Suprapubic skin (tissue), 4 donors: ENCODE measurements around the gene CLDN11. TPM values are rescaled to one million over a fixed set of nuclear protein-coding genes. Genes with fewer than 3 reads are reported as not detected.

Experiments
- DNase-seq, 2 donors: peaks; one replicate each; pipeline ENCODE4 v3.0.0-alpha.2; 2019; ENCODE audit warnings: low spot score in 2 of 2
- H3K27ac ChIP-seq: fragments of 200-600 bp; sonication (generic); one replicate; pipeline ENCODE4 v1.5.1; 2019
- H3K27me3 ChIP-seq: fragments of 200-600 bp; sonication (generic); one replicate; pipeline ENCODE4 v1.5.1; 2019
- H3K36me3 ChIP-seq: fragments of 200-600 bp; sonication (generic); one replicate; pipeline ENCODE4 v1.5.1; 2019
- H3K4me1 ChIP-seq: fragments of 200-600 bp; sonication (generic); one replicate; pipeline ENCODE4 v1.5.1; 2019
- H3K4me3 ChIP-seq: fragments of 200-600 bp; sonication (generic); one replicate; pipeline ENCODE4 v1.5.1; 2019; ENCODE audit warnings: mild to moderate bottlenecking
- H3K9me3 ChIP-seq: fragments of 200-600 bp; sonication (generic); one replicate; pipeline ENCODE4 v1.5.1; 2019
- CTCF ChIP-seq, 2 donors: fragments of 200-600 bp in 1 of 2; fragments of 450-650 bp in 1 of 2; sonication (generic) in 1 of 2; IDR thresholded peaks; one replicate each; pipeline ENCODE4 v1.5.1; 2016 to 2019; ENCODE audit warnings: antibody characterized with exemption in 2 of 2, mild to moderate bottlenecking in 1 of 2, moderate library complexity in 1 of 2
- EP300 ChIP-seq: sonication (generic); formaldehyde crosslinking; IDR thresholded peaks from one replicate; pipeline ENCODE4 v1.6.1; 2017; ENCODE audit warnings: antibody characterized with exemption
- POLR2A ChIP-seq, 2 donors: fragments of 450-650 bp; IDR thresholded peaks; one replicate each; pipeline ENCODE4 v1.6.1; 2017; ENCODE audit warnings: antibody characterized with exemption in 2 of 2, mild to moderate bottlenecking in 2 of 2, moderate library complexity in 2 of 2
- POLR2AphosphoS5 ChIP-seq, 3 donors: sonication (generic); formaldehyde crosslinking; IDR thresholded peaks; one replicate each; pipeline ENCODE4 v1.6.1; 2017; ENCODE audit warnings: antibody characterized with exemption in 3 of 3
- WGBS: methylation state at CpG from one replicate; pipeline ENCODE4 v1.1.5; 2018; 5-methylcytosine and 5-hydroxymethylcytosine counted together
- total RNA-seq, 4 donors: library from RNA; depleted of rRNA; stranded (reverse); fragments of >200 nt; gene quantifications; one replicate each; pipeline ENCODE4 v1.1.0, GENCODE V29; 2016

The CLDN11 gene
- 1 to 10 TPM; 2.1 to 6.4 (median 3.6) TPM for total RNA-seq

GRCh38 chr3:170418422-170419398 is at the start of gene CLDN11:
Gene CLDN11 (plus strand): TSS chr3:170418868. CDS start chr3:170419067, 199 bp downstream.
- peaks cover 21% of the 10 kb centered on the region for H3K4me1 ChIP-seq
- peaks cover 26% of the 10 kb centered on the region for H3K27me3 ChIP-seq
- no peaks in the 10 kb centered on the region for H3K9me3 ChIP-seq
- H3K36me3 ChIP-seq = no peaks in the 10 kb centered on the region
- DNase-seq = peak in 1 of 2 donors; percentile 76
- TF ChIP-seq POLR2A (IDR thresholded peaks at IDR 0.05) (no peak), POLR2AphosphoS5 (IDR thresholded peaks at IDR 0.05) (no peak), CTCF (IDR thresholded peaks at IDR 0.05) (no peak), EP300 (no peak)
- 11% methylated on average over 48 of the region's 79 CpGs for WGBS
- H3K4me3 ChIP-seq = peak within 1 kb of the TSS; percentile 59
- peak within 1 kb of the TSS; percentile 76 for H3K27ac ChIP-seq

DNA sequence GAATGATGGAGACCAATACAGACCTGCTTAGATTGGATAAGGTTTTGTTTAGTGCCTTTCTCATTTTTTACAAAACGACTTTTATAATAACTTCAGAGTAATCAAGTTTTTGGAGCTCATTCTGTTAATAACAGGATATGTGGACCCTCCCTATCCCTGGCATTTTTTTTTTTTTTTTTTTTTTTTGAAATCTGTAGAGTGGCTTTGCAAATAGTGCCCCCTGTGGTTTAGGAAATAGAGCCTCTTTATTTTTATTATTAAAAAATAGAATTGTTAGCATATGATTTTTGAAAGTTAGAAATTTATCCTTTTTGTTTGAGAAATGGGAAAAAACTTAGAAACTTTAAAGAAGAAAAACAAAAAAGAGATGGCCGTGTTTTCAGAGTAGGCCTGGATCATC is 49.7 kb upstream of the CLDN11 start:
- no peaks in the 10 kb centered on the region for H3K9me3 ChIP-seq
- TF ChIP-seq EP300 (no peak), POLR2A (IDR thresholded peaks at IDR 0.05) (no peak), CTCF (IDR thresholded peaks at IDR 0.05) (no peak), POLR2AphosphoS5 (IDR thresholded peaks at IDR 0.05) (no peak)
- WGBS = 69% methylated on average over 2 of the region's 2 CpGs
- DNase-seq = no peak
- H3K27ac ChIP-seq = no peak overlapping the region
- no peak overlapping the region for H3K4me3 ChIP-seq
- peaks cover 25% of the 10 kb centered on the region for H3K4me1 ChIP-seq
- no peaks in the 10 kb centered on the region for H3K27me3 ChIP-seq
- peaks cover 4% of the 10 kb centered on the region for H3K36me3 ChIP-seq

GRCh38 chr3:170372190-170372879 is 46.3 kb upstream of the CLDN11 start:
- H3K9me3 ChIP-seq = no peaks in the 10 kb centered on the region
- no peaks in the 10 kb centered on the region for H3K27me3 ChIP-seq
- H3K36me3 ChIP-seq = peaks cover 4% of the 10 kb centered on the region
- H3K4me3 ChIP-seq = no peak overlapping the region
- WGBS = 66% methylated on average over 2 of the region's 2 CpGs
- H3K4me1 ChIP-seq = peaks cover 29% of the 10 kb centered on the region
- TF ChIP-seq POLR2A (IDR thresholded peaks at IDR 0.05) = no peak
- TF ChIP-seq EP300 = no peak
- TF ChIP-seq POLR2AphosphoS5 (IDR thresholded peaks at IDR 0.05) = no peak
- TF ChIP-seq CTCF (IDR thresholded peaks at IDR 0.05) = no peak
- H3K27ac ChIP-seq = no peak overlapping the region
- DNase-seq = no peak

DNA sequence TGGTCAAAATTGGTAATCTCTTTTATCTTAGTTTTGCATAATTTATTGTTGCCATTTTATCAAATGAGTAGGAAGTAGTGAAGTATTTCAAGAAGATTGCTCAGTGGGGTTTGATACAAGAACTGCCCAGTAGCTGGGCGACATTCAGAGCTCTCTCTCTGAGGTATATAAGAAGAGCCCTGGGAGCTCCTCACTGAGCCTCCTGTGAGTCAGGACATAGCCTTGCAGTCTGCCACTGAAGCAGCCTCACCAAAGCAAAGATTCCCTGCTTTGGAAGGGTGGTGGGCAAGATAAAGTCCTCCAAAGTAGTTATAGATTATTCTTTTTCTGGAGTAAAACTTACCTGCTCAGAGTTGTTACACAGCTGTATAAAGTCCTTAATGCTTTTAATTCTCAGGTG is 35.1 kb upstream of the CLDN11 start:
- TF ChIP-seq POLR2AphosphoS5 (IDR thresholded peaks at IDR 0.05) = no peak
- TF ChIP-seq CTCF (IDR thresholded peaks at IDR 0.05) = no peak
- TF ChIP-seq POLR2A (IDR thresholded peaks at IDR 0.05) = no peak
- no peak for TF ChIP-seq EP300
- Histone ChIP-seq H3K27me3 (no peaks in the 10 kb centered on the region), H3K4me3 (no peak overlapping the region), H3K36me3 (peaks cover 60% of the 10 kb centered on the region), H3K9me3 (no peaks in the 10 kb centered on the region), H3K27ac (no peak overlapping the region), H3K4me1 (no peaks in the 10 kb centered on the region)
- WGBS = 89% methylated on average over 1 of the region's 1 CpG
- DNase-seq = no peak

- Histone ChIP-seq H3K27me3 (no peaks in the 10 kb centered on the region), H3K27ac (no peak overlapping the region), H3K36me3 (peaks cover 54% of the 10 kb centered on the region), H3K4me3 (no peak overlapping the region), H3K4me1 (no peaks in the 10 kb centered on the region), H3K9me3 (no peaks in the 10 kb centered on the region)
- TF ChIP-seq POLR2A (IDR thresholded peaks at IDR 0.05) = no peak
- TF ChIP-seq POLR2AphosphoS5 (IDR thresholded peaks at IDR 0.05) = no peak
- TF ChIP-seq EP300 = no peak
- TF ChIP-seq CTCF (IDR thresholded peaks at IDR 0.05) = no peak
- WGBS = 97% methylated on average over 3 of the region's 3 CpGs
- DNase-seq = no peak
Observed at GRCh38 chr3:170386468-170386867, 32.2 kb upstream of the CLDN11 start.
